ENCODE data around the gene LEO1. TPM values are rescaled to one million over a fixed set of nuclear protein-coding genes. Genes with fewer than 3 reads are reported as not detected.
A peak's percentile ranks its signal among the peaks of the same experiment; 100 is the strongest.

LEO1 gene
- 10 to 100 TPM in 1 of 2 donors, 1 to 10 TPM in 1; 9.8 to 10.8 TPM for total RNA-seq
- long read RNA-seq, transcript LEO1-201 (12 exons, 2,193 nt), result major isoform, 17 of 32 reads
- long read RNA-seq, partial matches to known transcripts, result 12 of 32 reads
- long read RNA-seq, other reads (novel, unspliced or antisense), result 3 of 32 reads

- intact Hi-C loops (cut with DNase I), result loop anchor here in 1 of 2 donors (2.0 kb wide), 1 partner anchor 107 kb away; no protein-coding TSS in a partner anchor
- peak; percentile 94 to 97 for ATAC-seq
- peak; percentile 93 for DNase-seq
These were observed at the start of gene LEO1 for GRCh38 chr15:51971375-51972133. LEO1 (minus strand) TSS chr15:51971778; CDS start chr15:51971745, 33 bp downstream.

GRCh38 chr15:52021128-52021671, 49.6 kb upstream of the LEO1 start:
- DNase-seq, result peak; percentile 54
- intact Hi-C loops (cut with DNase I), result no loop called here
- ATAC-seq, result peak in 1 of 2 donors; percentile 61

GRCh38 chr15:52020221-52021085, 48.9 kb upstream of the LEO1 start:
- ATAC-seq (no peak), DNase-seq (no peak)
- intact Hi-C loops (cut with DNase I), result no loop called here

GRCh38 chr15:52019394-52020220, 48.0 kb upstream of the LEO1 start:
- ATAC-seq (peak; percentile 80 to 83), DNase-seq (peak; percentile 90)
- intact Hi-C loops (cut with DNase I), result no loop called here

- intact Hi-C loops (cut with DNase I), result no loop called here
- DNase-seq, result peak; percentile 94
- peak; percentile 94 to 96 for ATAC-seq
These were observed 47.3 kb upstream of the LEO1 start, which contains the start of gene MAPK6 for GRCh38 chr15:52018693-52019393. MAPK6 (plus strand) TSS chr15:52019219; CDS start chr15:52046461, 27,242 bp downstream.

GRCh38 chr15:52018244-52018643, 46.7 kb upstream of the LEO1 start:
- intact Hi-C loops (cut with DNase I), result no loop called here
- DNase-seq, result no peak
- ATAC-seq, result no peak

GRCh38 chr15:52016316-52016715, 44.7 kb upstream of the LEO1 start:
- intact Hi-C loops (cut with DNase I), result no loop called here
- no peak for DNase-seq
- ATAC-seq, result no peak

GRCh38 chr15:52014616-52015015, 43.0 kb upstream of the LEO1 start:
- no peak for DNase-seq
- ATAC-seq, result no peak
- intact Hi-C loops (cut with DNase I), result no loop called here

- no peak for DNase-seq
- intact Hi-C loops (cut with DNase I), result no loop called here
- no peak for ATAC-seq
These were observed 41.7 kb upstream of the LEO1 start for GRCh38 chr15:52013151-52013791.

GRCh38 chr15:52012210-52012609, 40.6 kb upstream of the LEO1 start:
- intact Hi-C loops (cut with DNase I), result no loop called here
- no peak for ATAC-seq
- no peak for DNase-seq

- DNase-seq (no peak), ATAC-seq (peak in 1 of 2 donors; percentile 60)
- intact Hi-C loops (cut with DNase I), result no loop called here
These were observed 40.1 kb upstream of the LEO1 start for GRCh38 chr15:52011711-52012144.

GRCh38 chr15:52010633-52011595, 39.3 kb upstream of the LEO1 start:
- intact Hi-C loops (cut with DNase I), result no loop called here
- DNase-seq (no peak), ATAC-seq (no peak)

GRCh38 chr15:52008698-52009434, 37.3 kb upstream of the LEO1 start:
- intact Hi-C loops (cut with DNase I), result no loop called here

GRCh38 chr15:52008359-52008697, 36.8 kb upstream of the LEO1 start:
- no peak for ATAC-seq
- DNase-seq, result no peak
- intact Hi-C loops (cut with DNase I), result no loop called here

More at GRCh38 chr15:52008698-52009434, 37.3 kb upstream of the LEO1 start:
- no peak for DNase-seq
- no peak for ATAC-seq

- ATAC-seq (peak in 1 of 2 donors; percentile 52), DNase-seq (no peak)
These were observed 35.2 kb upstream of the LEO1 start for GRCh38 chr15:52006702-52007340.

More at GRCh38 chr15:52006702-52007340, 35.2 kb upstream of the LEO1 start:
- intact Hi-C loops (cut with DNase I), result no loop called here
